Measurements from ENCODE around the gene RAD23A. TPM values are rescaled to one million over a fixed set of nuclear protein-coding genes. Genes with fewer than 3 reads are reported as not detected.
"Not testable (repeated sequence)": the region's sequence is repeated elsewhere in the genome, so short reads cannot be mapped to it uniquely, and the experiment has no call there.

The RAD23A gene
- total RNA-seq, 4 donors from 2014 or later, result 101 to 128 (median 105) TPM

DNA sequence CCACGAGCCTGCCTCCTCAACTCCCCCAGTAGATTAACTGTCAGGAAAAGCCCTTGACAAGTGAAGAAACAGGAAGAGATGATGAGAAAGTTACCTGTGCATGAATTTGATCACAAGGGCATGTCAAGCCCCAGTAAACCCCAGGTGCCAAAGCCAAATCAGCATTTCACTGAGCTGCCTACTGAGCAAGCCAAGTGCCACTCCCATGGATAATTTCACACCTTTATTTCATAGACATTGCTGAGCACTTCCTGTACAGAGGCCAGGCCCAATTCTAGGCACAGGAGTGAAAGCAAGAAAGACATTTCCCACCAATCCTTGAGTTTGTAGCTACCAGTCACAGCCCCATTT is 8.9 kb downstream of the RAD23A start:
- 22 to 25% methylated on average over 1 of the region's 1 CpG for WGBS, 2 donors
- intact Hi-C loops (cut with DNase I; ENCODE audit: low total_unique reads), result no loop called here
- no peak for TF ChIP-seq POLR2A (IDR thresholded peaks at IDR 0.05)
- TF ChIP-seq, protein P1, sequence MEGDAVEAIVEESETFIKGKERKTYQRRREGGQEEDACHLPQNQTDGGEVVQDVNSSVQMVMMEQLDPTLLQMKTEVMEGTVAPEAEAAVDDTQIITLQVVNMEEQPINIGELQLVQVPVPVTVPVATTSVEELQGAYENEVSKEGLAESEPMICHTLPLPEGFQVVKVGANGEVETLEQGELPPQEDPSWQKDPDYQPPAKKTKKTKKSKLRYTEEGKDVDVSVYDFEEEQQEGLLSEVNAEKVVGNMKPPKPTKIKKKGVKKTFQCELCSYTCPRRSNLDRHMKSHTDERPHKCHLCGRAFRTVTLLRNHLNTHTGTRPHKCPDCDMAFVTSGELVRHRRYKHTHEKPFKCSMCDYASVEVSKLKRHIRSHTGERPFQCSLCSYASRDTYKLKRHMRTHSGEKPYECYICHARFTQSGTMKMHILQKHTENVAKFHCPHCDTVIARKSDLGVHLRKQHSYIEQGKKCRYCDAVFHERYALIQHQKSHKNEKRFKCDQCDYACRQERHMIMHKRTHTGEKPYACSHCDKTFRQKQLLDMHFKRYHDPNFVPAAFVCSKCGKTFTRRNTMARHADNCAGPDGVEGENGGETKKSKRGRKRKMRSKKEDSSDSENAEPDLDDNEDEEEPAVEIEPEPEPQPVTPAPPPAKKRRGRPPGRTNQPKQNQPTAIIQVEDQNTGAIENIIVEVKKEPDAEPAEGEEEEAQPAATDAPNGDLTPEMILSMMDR (IDR thresholded peaks at IDR 0.05), result no peak
- DNase-seq (ENCODE audit: low spot score in 2 of 2), result no peak
- H3K4me3 ChIP-seq (ENCODE audit: low read depth, poor library complexity, severe bottlenecking), result no peak overlapping the region

DNA sequence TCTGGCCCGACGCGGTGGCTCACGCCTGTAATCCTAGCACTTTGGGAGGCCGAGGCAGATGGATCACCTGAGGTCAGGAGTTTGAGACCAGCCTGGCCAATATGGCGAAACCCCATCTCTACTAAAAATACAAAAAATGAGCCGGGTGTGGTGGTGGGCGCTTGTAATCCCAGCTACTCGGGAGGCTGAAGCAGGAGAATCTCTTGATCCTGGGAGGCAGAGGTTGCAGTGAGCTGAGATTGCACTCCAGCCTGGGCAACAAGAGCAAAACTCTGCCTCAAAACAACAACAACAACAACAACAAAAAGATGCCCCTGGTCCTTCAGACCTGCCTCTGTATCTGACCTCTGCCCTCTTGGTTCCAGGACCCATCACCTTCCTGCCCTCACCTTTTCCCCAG is 9.9 kb downstream of the RAD23A start:
- H3K4me3 ChIP-seq (ENCODE audit: low read depth, poor library complexity, severe bottlenecking); DNase-seq (ENCODE audit: low spot score in 2 of 2); intact Hi-C loops (cut with DNase I; ENCODE audit: low total_unique reads): not testable (repeated sequence)
- WGBS, 2 donors, result 86 to 91% methylated on average over 9 of the region's 9 CpGs

DNA sequence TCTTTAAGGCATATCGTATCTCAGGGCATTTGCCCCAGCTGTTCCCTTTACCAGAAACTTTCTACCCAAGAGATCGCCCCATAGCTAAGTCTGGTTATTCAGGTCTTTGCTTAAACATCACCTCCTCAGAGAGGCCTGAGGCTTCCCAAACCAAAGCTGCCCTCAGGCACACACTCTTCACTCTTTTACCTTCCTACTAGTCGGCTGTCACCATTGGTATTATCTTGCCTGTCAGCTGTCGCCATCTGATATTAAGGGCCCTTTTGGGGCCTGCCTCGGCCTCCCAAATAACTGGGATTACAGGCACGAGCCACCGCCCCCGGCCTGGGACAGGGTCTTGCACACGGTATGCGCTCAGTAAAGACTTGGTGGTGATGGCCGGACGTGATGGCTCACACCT is 10.3 kb downstream of the RAD23A start:
- H3K4me3 ChIP-seq (ENCODE audit: low read depth, poor library complexity, severe bottlenecking), result no peak overlapping the region
- intact Hi-C loops (cut with DNase I; ENCODE audit: low total_unique reads), result no loop called here
- 51 to 56% methylated on average over 12 of the region's 12 CpGs for WGBS, 2 donors
- TF ChIP-seq, protein P1 (IDR thresholded peaks at IDR 0.05), result no peak
- no peak for TF ChIP-seq POLR2A (IDR thresholded peaks at IDR 0.05)
- DNase-seq (ENCODE audit: low spot score in 2 of 2), result no peak

DNA sequence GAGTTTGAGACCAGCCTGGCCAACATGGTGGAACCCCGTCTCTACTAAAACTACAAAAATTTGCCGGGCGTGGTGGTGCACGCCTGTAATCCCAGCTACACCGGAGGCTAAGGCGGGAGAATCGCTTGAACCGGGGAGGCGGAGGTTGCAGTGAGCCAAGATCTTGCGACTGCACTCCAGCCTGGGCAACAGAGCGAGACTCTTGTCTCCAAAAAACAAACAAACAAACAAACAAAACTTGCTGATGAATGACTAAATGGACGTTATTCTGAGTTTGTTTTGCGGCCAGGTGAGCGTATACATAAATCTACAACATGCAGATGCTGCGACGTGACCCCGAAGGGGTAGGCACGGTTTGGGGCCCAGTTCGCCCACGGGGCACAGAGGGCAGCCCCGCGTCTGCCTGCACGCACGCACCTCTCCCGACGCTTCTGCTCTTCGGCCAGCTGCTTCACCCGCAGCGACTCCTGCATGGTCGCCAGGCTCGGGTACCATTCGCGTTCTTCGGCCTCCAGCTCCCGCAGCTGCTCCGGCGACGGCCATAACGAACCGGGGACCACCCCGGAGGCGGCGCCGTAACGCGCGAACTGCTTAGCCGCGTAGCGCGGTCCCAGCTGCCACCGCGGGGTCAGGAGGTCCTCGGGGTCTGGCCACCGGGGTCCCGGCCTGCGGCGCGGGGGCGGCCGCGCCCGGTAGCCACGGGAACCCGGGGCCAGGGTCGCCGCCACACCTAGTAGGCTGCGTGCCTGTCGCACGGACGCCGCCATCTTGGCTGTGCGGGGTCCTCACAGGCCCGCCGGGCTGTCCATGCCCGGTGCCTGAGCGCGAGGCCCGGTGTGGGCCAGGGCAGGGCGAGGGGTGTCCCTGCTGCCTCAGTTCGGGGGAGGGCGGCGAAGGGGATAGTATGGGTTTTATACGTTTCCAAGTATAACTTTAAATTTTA is 11.1 kb downstream of the RAD23A start, which contains the start of gene GADD45GIP1:
TSS of gene GADD45GIP1 (minus strand) at position 778 of the 943 bp plus-strand sequence. CDS start at position 767, 11 bp downstream.
- peak in 1 of 2 donors; percentile 93 for DNase-seq (ENCODE audit: low spot score in 2 of 2)
- 1 to 4% methylated on average over 53 to 65 of the region's 84 CpGs for WGBS, 2 donors
- intact Hi-C loops (cut with DNase I; ENCODE audit: low total_unique reads), result no loop called here
- peak within 1 kb of the TSS; percentile 81 for H3K4me3 ChIP-seq (ENCODE audit: low read depth, poor library complexity, severe bottlenecking)
- peak in 1 of 2 donors; percentile 58 for TF ChIP-seq POLR2A (IDR thresholded peaks at IDR 0.05)
- TF ChIP-seq, protein P1 (IDR thresholded peaks at IDR 0.05), result no peak

DNA sequence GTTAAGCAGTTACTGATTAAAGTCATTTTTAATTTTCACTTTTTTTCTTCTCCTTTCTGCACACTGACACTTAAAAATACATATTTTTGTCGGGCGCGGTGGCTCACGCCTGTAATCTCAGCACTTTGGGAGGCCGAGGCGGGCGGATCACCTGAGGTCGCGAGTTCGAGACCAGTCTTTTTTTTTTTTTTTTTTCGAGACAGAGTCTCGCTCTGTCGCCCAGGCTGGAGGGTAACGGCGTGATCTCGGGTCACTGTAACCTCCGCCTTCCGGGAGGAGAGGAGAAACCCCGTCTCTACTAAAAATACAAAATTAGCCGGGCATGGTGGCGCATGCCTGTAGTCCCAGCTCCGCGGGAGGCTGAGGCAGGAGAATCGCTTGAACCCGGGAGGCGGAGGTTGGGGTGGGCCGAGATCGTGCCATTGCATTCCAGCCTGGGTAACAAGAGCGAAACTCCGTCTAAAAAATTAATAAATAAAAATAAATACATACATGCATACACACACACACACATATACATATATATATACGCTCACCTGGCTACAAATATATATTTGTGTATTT is 11.8 kb downstream of the RAD23A start:
- H3K4me3 ChIP-seq (ENCODE audit: low read depth, poor library complexity, severe bottlenecking), result peak overlapping the region; percentile 81
- WGBS, 2 donors, result 27 to 31% methylated on average over 31 of the region's 31 CpGs
- DNase-seq (ENCODE audit: low spot score in 2 of 2); intact Hi-C loops (cut with DNase I; ENCODE audit: low total_unique reads): not testable (repeated sequence)

DNA sequence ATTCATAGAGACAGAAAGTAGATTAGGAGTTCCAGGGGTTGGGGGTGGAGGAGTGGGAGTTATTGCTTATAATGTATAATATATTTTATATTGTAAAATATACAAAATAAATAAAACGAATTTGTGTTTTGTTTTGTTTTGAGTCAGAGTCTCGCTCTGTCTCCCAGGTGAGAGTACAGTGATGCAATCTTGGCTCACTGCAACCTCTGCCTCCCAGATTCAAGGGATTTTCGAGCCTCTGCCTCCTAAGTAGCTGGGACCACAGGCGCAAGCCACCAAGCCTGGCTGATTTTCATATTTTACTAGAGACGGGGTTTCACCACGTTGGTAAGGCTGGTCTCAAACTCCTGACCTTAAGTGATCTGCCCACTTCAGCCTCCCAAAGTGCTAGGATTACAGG is 13.8 kb downstream of the RAD23A start:
- intact Hi-C loops (cut with DNase I; ENCODE audit: low total_unique reads), result no loop called here

More for the DNA sequence above, 13.8 kb downstream of the RAD23A start:
- H3K4me3 ChIP-seq (ENCODE audit: low read depth, poor library complexity, severe bottlenecking), result no peak overlapping the region
- 69 to 70% methylated on average over 6 of the region's 6 CpGs for whole genome bisulfite sequencing, 2 donors
- no peak for DNase-seq (ENCODE audit: low spot score in 2 of 2)
- TF ChIP-seq, protein P1 (IDR thresholded peaks at IDR 0.05), result no peak
- TF ChIP-seq POLR2A (IDR thresholded peaks at IDR 0.05), result no peak
